CD4-positive, alpha-beta T cell (primary cell): ENCODE measurements around the gene MEG3. TPM values are rescaled to one million over a fixed set of nuclear protein-coding genes. Genes with fewer than 3 reads are reported as not detected.

Experiments used
- ATAC-seq: fragments of 200-7000 bp; cut with Tn5 transposase; one replicate; pipeline ENCODE4 v1.10.0; 2022; ENCODE audit warnings: mild to moderate bottlenecking; ENCODE audit not compliant: poor library complexity
- CTCF ChIA-PET: fragments of 350-600 bp; sonication (Branson Sonifier 250); formaldehyde crosslinking; loops from one replicate; lab custom pipeline; 2021; ENCODE audit warnings: antibody characterized with exemption, inconsistent platforms; lab: Charles Lee
- POLR2A ChIA-PET: fragments of 350-600 bp; sonication (Branson Sonifier 250); formaldehyde crosslinking; loops from one replicate; lab custom pipeline; 2021; ENCODE audit warnings: antibody characterized with exemption, inconsistent platforms; lab: Charles Lee
- DNase-seq, 14 experiments: peaks; one replicate each; pipeline ENCODE4 v3.0.0-alpha.2; 2013 to 2020; ENCODE audit warnings: mixed read lengths in 2 of 14
- H3K27ac ChIP-seq, 2 donors: one replicate each; pipeline versions ENCODE4 v1.5.1 to v1.7.0; 2013; ENCODE audit warnings: low read length in 2 of 2, low read depth in 1 of 2, mild to moderate bottlenecking in 1 of 2
- H3K27me3 ChIP-seq, 2 experiments: 1 replicate in 1 of 2; 2 replicates in 1 of 2; pipeline versions ENCODE4 v1.6.1 to v1.7.0; 2013; ENCODE audit warnings: low read length in 2 of 2, control low read depth in 1 of 2, mild to moderate bottlenecking in 1 of 2, moderate library complexity in 1 of 2; ENCODE audit not compliant: insufficient read depth in 2 of 2, control insufficient read depth in 1 of 2
- H3K36me3 ChIP-seq: one replicate; pipeline ENCODE4 v1.6.1; 2013; ENCODE audit warnings: low read length, control low read depth; ENCODE audit not compliant: insufficient read depth
- H3K4me1 ChIP-seq: one replicate; pipeline ENCODE4 v1.6.1; 2013; ENCODE audit warnings: low read length, control low read depth; ENCODE audit not compliant: insufficient read depth
- H3K4me3 ChIP-seq: one replicate; pipeline ENCODE4 v1.5.1; 2013; ENCODE audit warnings: mild to moderate bottlenecking, low read length, moderate library complexity
- H3K9me3 ChIP-seq, 2 experiments: 1 replicate in 1 of 2; 2 replicates in 1 of 2; pipeline versions ENCODE4 v1.6.1 to v1.7.0; 2013; ENCODE audit warnings: low read length in 2 of 2, mild to moderate bottlenecking in 2 of 2, control low read depth in 1 of 2, moderate library complexity in 1 of 2; ENCODE audit not compliant: control insufficient read depth in 1 of 2, insufficient read depth in 1 of 2
- H3K27ac Mint-ChIP-seq: one replicate; pipeline ENCODE4 v1.8.0; 2020; ENCODE audit warnings: mixed read lengths
- H3K27me3 Mint-ChIP-seq: one replicate; pipeline ENCODE4 v1.8.0; 2021; ENCODE audit warnings: mixed read lengths
- H3K36me3 Mint-ChIP-seq: one replicate; pipeline ENCODE4 v1.8.0; 2021; ENCODE audit warnings: low read depth, mixed read lengths
- H3K4me1 Mint-ChIP-seq: one replicate; pipeline ENCODE4 v1.8.0; 2021; ENCODE audit warnings: low read depth, mixed read lengths
- H3K4me3 Mint-ChIP-seq: one replicate; pipeline ENCODE4 v1.8.0; 2020; ENCODE audit warnings: mild to moderate bottlenecking, mixed read lengths
- H3K9me3 Mint-ChIP-seq: one replicate; pipeline ENCODE4 v1.8.0; 2020; ENCODE audit warnings: mixed read lengths
- CTCF ChIP-seq: fragments of 200-600 bp; IDR thresholded peaks from one replicate; pipeline ENCODE4 v1.8.0; 2022; ENCODE audit warnings: antibody characterized with exemption, mild to moderate bottlenecking
- intact Hi-C, 2 experiments: fragments of 100-400 bp; cut with DNase I in 1 of 2; cut with micrococcal nuclease in 1 of 2; formaldehyde crosslinking; loops; one replicate each; pipeline versions ENCODE4 v1.15.1 to v1.9.0; 2023 to 2025; cut with DNase I, micrococcal nuclease
- microRNA-seq: library from miRNA; unstranded; fragments of <30 nt; microRNA quantifications from one replicate; pipeline ENCODE4 v1.2.0, GENCODE V29; 2021; ENCODE audit warnings: borderline microRNAs expressed, borderline replicate concordance
- total RNA-seq, 174 experiments: library from RNA in 2 of 174; stranded (reverse) in 2 of 174; gene quantifications; one replicate each; pipeline ENCODE4 v1.2.3 and lab custom pipeline; 2021 to 2026

MEG3 gene
- total RNA-seq, 2 experiments from 2014 or later, result not detected

DNA sequence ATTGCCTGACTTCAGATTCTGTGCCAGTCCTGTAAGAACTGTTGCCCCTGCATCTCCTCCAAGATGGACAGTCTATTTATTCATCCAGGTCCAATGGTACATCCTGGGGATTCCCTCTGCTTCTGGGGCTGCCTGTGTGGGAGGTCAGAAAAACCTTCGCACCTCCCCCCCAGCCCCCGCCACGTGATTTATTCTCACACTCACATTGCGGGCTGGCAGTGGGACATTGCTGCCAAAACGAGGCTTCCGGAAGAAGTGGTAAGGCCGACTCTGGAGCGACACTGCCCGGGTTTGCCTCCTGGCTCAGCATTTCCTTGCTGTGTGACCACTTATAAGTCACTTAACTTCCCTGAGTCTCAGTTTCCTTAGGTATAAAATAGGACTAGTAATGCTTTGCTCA lies 83.5 kb downstream of the MEG3 start:
- DNase-seq (no peak), ATAC-seq (no peak)
- no peak overlapping the region for H3K27ac ChIP-seq
- Mint-ChIP-seq H3K27me3 (peaks cover 8% of the 10 kb centered on the region), H3K4me1 (no peaks in the 10 kb centered on the region), H3K27ac (no peak overlapping the region), H3K36me3 (no peaks in the 10 kb centered on the region), H3K9me3 (peaks cover 2% of the 10 kb centered on the region), H3K4me3 (no peak overlapping the region)
- H3K36me3 ChIP-seq, result no peaks in the 10 kb centered on the region
- no peak overlapping the region for H3K4me3 ChIP-seq
- no peaks in the 10 kb centered on the region for H3K9me3 ChIP-seq
- ChIA-PET POLR2A (no interaction called here), CTCF (no interaction called here)
- intact Hi-C loops, result no loop called here
- no peak for TF ChIP-seq CTCF
- H3K27me3 ChIP-seq, result peaks cover 5 to 11% of the 10 kb centered on the region in 2 experiments
- H3K4me1 ChIP-seq, result no peaks in the 10 kb centered on the region

Small RNA genes lying within 50 kb of the gene (microRNA-seq; reads per million reads assigned to microRNA genes)
- gene MIR127 (2.2 reads per million, percentile 9 among the genes with 10 or more reads in this experiment), gene MIR136 (not detected), gene MIR2392 (not detected), gene MIR337 (not detected), gene MIR431 (not detected), gene MIR432 (not detected), gene MIR433 (not detected), gene MIR493 (not detected), gene MIR665 (not detected)

Other genes with a start within 250 kb of the MEG3 start
- gene BEGAIN, start 238.7 kb upstream of the MEG3 start, total RNA-seq, result 1 to 10 TPM; 1.5 to 2.0 TPM
- gene DLK1, start 99.2 kb upstream of the MEG3 start, total RNA-seq, result not detected
- gene RTL1, start 77.6 kb downstream of the MEG3 start, total RNA-seq, result not detected